Caco-2 (cell line): ENCODE results near the gene TRIM15. TPM values are rescaled to one million over a fixed set of nuclear protein-coding genes. Genes with fewer than 3 reads are reported as not detected.
A peak's percentile ranks its signal among the peaks of the same experiment; 100 is the strongest.

Source experiments
- BruUV-seq: library from RNA; stranded (reverse); fragments of 400-500 nt; replicated peaks from 2 replicates; lab custom pipeline; 2021; lab: Mats Ljungman, UMichigan
- CTCF ChIA-PET: fragments of 300-600 bp; sonication (Branson Sonifier 250); formaldehyde crosslinking; loops from one replicate; lab custom pipeline; 2022; ENCODE audit warnings: antibody characterized with exemption; lab: Charles Lee
- POLR2A ChIA-PET: fragments of 300-600 bp; sonication (Branson Sonifier 250); formaldehyde crosslinking; loops from one replicate; lab custom pipeline; 2022; ENCODE audit warnings: antibody characterized with exemption; lab: Charles Lee
- DNase-seq, 2 experiments: peaks; one replicate each; pipeline versions ENCODE4 v3.0.0 to v3.0.0-alpha.2; 2020 to 2022
- H3K27me3 ChIP-seq: replicated peaks from 2 replicates; pipeline ENCODE4 v1.6.0; 2011; ENCODE audit warnings: low read length; ENCODE audit not compliant: control insufficient read depth, insufficient read depth
- H3K36me3 ChIP-seq: 2 replicates; pipeline ENCODE4 v1.5.1; 2011; ENCODE audit warnings: low read length; ENCODE audit not compliant: control insufficient read depth, insufficient read depth
- H3K4me1 ChIP-seq: fragments of 250-450 bp; sonication (Bioruptor Pico); 2 replicates; pipeline ENCODE4 v1.5.1; 2020; ENCODE audit warnings: mild to moderate bottlenecking
- H3K4me3 ChIP-seq: 2 replicates; pipeline ENCODE4 v1.5.1; 2011; ENCODE audit warnings: low read depth, mild to moderate bottlenecking, control low read depth, low read length
- H3K9me3 ChIP-seq: fragments of 250-450 bp; sonication (Bioruptor Pico); 2 replicates; pipeline ENCODE4 v1.5.1; 2020; ENCODE audit warnings: mild to moderate bottlenecking, moderate library complexity
- H3K27ac Mint-ChIP-seq: one replicate; pipeline ENCODE4 v1.8.0; 2022; ENCODE audit warnings: mixed read lengths; ENCODE audit not compliant: unreplicated experiment
- H3K27me3 Mint-ChIP-seq: one replicate; pipeline ENCODE4 v1.8.0; 2022; ENCODE audit warnings: mixed read lengths; ENCODE audit not compliant: insufficient read depth, unreplicated experiment
- H3K36me3 Mint-ChIP-seq: one replicate; pipeline ENCODE4 v1.8.0; 2022; ENCODE audit warnings: mild to moderate bottlenecking, mixed read lengths; ENCODE audit not compliant: insufficient read depth, unreplicated experiment
- H3K4me1 Mint-ChIP-seq: one replicate; pipeline ENCODE4 v1.8.0; 2022; ENCODE audit warnings: low read depth, mixed read lengths; ENCODE audit not compliant: unreplicated experiment
- H3K4me3 Mint-ChIP-seq: one replicate; pipeline ENCODE4 v1.8.0; 2022; ENCODE audit warnings: mild to moderate bottlenecking, moderate library complexity, mixed read lengths; ENCODE audit not compliant: unreplicated experiment
- H3K9me3 Mint-ChIP-seq: one replicate; pipeline ENCODE4 v1.8.0; 2022; ENCODE audit warnings: mixed read lengths; ENCODE audit not compliant: unreplicated experiment
- CTCF ChIP-seq, 2 experiments: fragments of 200-600 bp in 1 of 2; IDR thresholded peaks; 1 replicate in 1 of 2; 2 replicates in 1 of 2; pipeline versions ENCODE4 v1.5.1 to v1.8.0; 2011 to 2022; ENCODE audit warnings: antibody characterized with exemption in 1 of 2, control low read depth in 1 of 2, inconsistent platforms in 1 of 2, low read depth in 1 of 2, low read length in 1 of 2, mild to moderate bottlenecking in 1 of 2, moderate library complexity in 1 of 2; ENCODE audit not compliant: insufficient read depth in 1 of 2, severe bottlenecking in 1 of 2, unreplicated experiment in 1 of 2
- intact Hi-C: fragments of 100-400 bp; cut with micrococcal nuclease; formaldehyde crosslinking; loops from one replicate; pipeline ENCODE4 v1.10.0; 2022; ENCODE audit not compliant: unreplicated experiment
- total RNA-seq: library from RNA; stranded (reverse); gene quantifications from 2 replicates; pipeline ENCODE4 v1.2.3, GENCODE V29; 2022

The TRIM15 gene
- total RNA-seq, 1 experiment from 2014 or later = 6.9 TPM

- TF ChIP-seq CTCF (IDR thresholded peaks at IDR 0.05; ENCODE audit: insufficient read depth in 1 of 2, low read depth in 1 of 2, low read length in 1 of 2, severe bottlenecking in 1 of 2, unreplicated experiment in 1 of 2) = peak; percentile 97 to 99
- Histone ChIP-seq H3K4me3 (no peak overlapping the region), H3K36me3 (no peaks in the 10 kb centered on the region), H3K9me3 (no peaks in the 10 kb centered on the region), H3K27me3 (no peaks in the 10 kb centered on the region), H3K4me1 (peaks cover 21% of the 10 kb centered on the region)
- POLR2A ChIA-PET = interaction anchor here (0.7 to 1.0 kb wide), 2 partner anchors 28 to 29 kb away, joined by 3 to 4 read pairs; no protein-coding TSS in a partner anchor
- CTCF ChIA-PET = interaction anchor here (0.5 to 8.2 kb wide), 10 partner anchors 18 to 177 kb away, joined by 3 to 236 read pairs (median 4); partner anchors contain the start of genes POLR1H, PPP1R11, TRIM15 and TRIM26
- H3K27ac Mint-ChIP-seq = peak overlapping the region; percentile 44
- H3K36me3 Mint-ChIP-seq = no peaks in the 10 kb centered on the region
- peaks cover 18% of the 10 kb centered on the region for H3K4me1 Mint-ChIP-seq
- H3K4me3 Mint-ChIP-seq = peak overlapping the region; percentile 54
- DNase-seq = peak; percentile 75 to 83
- H3K9me3 Mint-ChIP-seq = no peaks in the 10 kb centered on the region
- BruUV-seq = no TSS peak
- no peaks in the 10 kb centered on the region for H3K27me3 Mint-ChIP-seq
- intact Hi-C loops = loop anchor here (1.0 to 2.0 kb wide), 3 partner anchors 28 to 56 kb away; partner anchors contain the start of gene RNF39
Observed at GRCh38 chr6:30130887-30131862, 32.2 kb upstream of the TRIM15 start.

- no peak for TF ChIP-seq CTCF (IDR thresholded peaks at IDR 0.05; ENCODE audit: insufficient read depth in 1 of 2, low read depth in 1 of 2, low read length in 1 of 2, severe bottlenecking in 1 of 2, unreplicated experiment in 1 of 2)
- intact Hi-C loops = loop anchor here (1.0 to 2.0 kb wide), 3 partner anchors 29 to 57 kb away; partner anchors contain the start of gene RNF39
- H3K9me3 ChIP-seq = no peaks in the 10 kb centered on the region
- H3K4me3 Mint-ChIP-seq = no peak overlapping the region
- CTCF ChIA-PET = interaction anchor here (0.9 to 8.2 kb wide), 2 partner anchors 8 to 29 kb away, joined by 4 to 236 read pairs; no protein-coding TSS in a partner anchor
- H3K4me1 Mint-ChIP-seq = peaks cover 18% of the 10 kb centered on the region
- H3K9me3 Mint-ChIP-seq = no peaks in the 10 kb centered on the region
- no peaks in the 10 kb centered on the region for H3K27me3 ChIP-seq
- H3K27ac Mint-ChIP-seq = no peak overlapping the region
- BruUV-seq = no TSS peak
- peaks cover 21% of the 10 kb centered on the region for H3K4me1 ChIP-seq
- no peak for DNase-seq
- no peaks in the 10 kb centered on the region for H3K36me3 ChIP-seq
- POLR2A ChIA-PET = no interaction called here
- H3K4me3 ChIP-seq = no peak overlapping the region
- no peaks in the 10 kb centered on the region for H3K36me3 Mint-ChIP-seq
- H3K27me3 Mint-ChIP-seq = no peaks in the 10 kb centered on the region
Observed at GRCh38 chr6:30131947-30132497, 31.3 kb upstream of the TRIM15 start.

- peaks cover 10% of the 10 kb centered on the region for H3K4me1 Mint-ChIP-seq
- no TSS peak for BruUV-seq
- Histone ChIP-seq H3K27me3 (no peaks in the 10 kb centered on the region), H3K4me3 (no peak overlapping the region), H3K4me1 (peaks cover 8% of the 10 kb centered on the region), H3K9me3 (no peaks in the 10 kb centered on the region), H3K36me3 (no peaks in the 10 kb centered on the region)
- no peaks in the 10 kb centered on the region for H3K36me3 Mint-ChIP-seq
- H3K9me3 Mint-ChIP-seq = no peaks in the 10 kb centered on the region
- H3K27ac Mint-ChIP-seq = no peak overlapping the region
- no peak overlapping the region for H3K4me3 Mint-ChIP-seq
- no peak for DNase-seq
- intact Hi-C loops = no loop called here
- ChIA-PET POLR2A (no interaction called here), CTCF (interaction anchor here (8.2 kb wide), 1 partner anchor 32 kb away, joined by 236 read pairs; no protein-coding TSS in a partner anchor)
- no peak for TF ChIP-seq CTCF (IDR thresholded peaks at IDR 0.05; ENCODE audit: insufficient read depth in 1 of 2, low read depth in 1 of 2, low read length in 1 of 2, severe bottlenecking in 1 of 2, unreplicated experiment in 1 of 2)
- no peaks in the 10 kb centered on the region for H3K27me3 Mint-ChIP-seq
Observed at GRCh38 chr6:30135147-30135546, 28.2 kb upstream of the TRIM15 start.
